Measurements from ENCODE around the gene POLA1. TPM values are rescaled to one million over a fixed set of nuclear protein-coding genes. Genes with fewer than 3 reads are reported as not detected.

The POLA1 gene
- total RNA-seq, 1 donor: 13.8 TPM

DNA sequence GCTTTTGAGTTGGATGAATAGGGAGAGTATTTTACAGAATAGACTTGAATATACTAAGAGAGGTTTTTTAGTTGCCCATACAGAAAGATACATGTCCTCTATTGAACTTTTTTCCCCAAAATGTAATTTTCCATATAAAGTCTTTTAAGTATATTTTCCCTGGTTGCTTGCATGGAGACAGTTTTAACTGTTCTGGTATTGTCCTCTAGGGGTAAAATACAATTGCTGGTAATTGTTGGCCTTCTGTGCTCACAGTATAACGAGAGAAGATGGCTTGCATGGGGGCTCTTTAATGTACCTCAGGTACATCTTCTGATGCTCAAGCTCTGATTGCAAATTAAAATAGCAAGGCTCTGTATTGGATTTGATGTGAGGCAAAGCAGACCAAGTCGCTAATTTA is 186.0 kb downstream of the POLA1 start:
- TF ChIP-seq, protein P1, sequence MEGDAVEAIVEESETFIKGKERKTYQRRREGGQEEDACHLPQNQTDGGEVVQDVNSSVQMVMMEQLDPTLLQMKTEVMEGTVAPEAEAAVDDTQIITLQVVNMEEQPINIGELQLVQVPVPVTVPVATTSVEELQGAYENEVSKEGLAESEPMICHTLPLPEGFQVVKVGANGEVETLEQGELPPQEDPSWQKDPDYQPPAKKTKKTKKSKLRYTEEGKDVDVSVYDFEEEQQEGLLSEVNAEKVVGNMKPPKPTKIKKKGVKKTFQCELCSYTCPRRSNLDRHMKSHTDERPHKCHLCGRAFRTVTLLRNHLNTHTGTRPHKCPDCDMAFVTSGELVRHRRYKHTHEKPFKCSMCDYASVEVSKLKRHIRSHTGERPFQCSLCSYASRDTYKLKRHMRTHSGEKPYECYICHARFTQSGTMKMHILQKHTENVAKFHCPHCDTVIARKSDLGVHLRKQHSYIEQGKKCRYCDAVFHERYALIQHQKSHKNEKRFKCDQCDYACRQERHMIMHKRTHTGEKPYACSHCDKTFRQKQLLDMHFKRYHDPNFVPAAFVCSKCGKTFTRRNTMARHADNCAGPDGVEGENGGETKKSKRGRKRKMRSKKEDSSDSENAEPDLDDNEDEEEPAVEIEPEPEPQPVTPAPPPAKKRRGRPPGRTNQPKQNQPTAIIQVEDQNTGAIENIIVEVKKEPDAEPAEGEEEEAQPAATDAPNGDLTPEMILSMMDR (IDR thresholded peaks at IDR 0.05; ENCODE audit: insufficient read depth, low read depth, low read length): no peak
- H3K4me3 ChIP-seq (ENCODE audit: low read depth, low read length): no peak overlapping the region
- no peak for DNase-seq (ENCODE audit: low read depth)

DNA sequence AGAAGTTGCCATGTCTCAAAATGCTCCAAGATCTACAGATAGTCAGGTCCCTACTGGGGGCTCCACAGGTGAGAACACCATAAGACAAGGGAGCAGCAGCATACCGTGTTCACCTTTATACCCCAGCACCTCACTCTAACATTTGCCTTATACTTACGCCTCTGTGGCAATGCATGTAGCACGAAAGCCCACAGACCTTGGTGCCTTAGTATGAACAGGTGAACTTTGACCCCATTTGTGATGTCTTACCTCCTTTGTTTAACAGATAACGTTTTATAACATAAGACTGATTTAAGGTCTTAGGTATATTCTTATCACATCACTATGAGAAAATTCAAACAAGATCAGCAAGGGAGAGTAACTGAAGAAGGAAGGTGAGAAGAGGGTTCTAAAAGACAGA is 193.2 kb downstream of the POLA1 start:
- TF ChIP-seq, protein P1 (IDR thresholded peaks at IDR 0.05; ENCODE audit: insufficient read depth, low read depth, low read length): no peak
- no peak for DNase-seq (ENCODE audit: low read depth)

DNA sequence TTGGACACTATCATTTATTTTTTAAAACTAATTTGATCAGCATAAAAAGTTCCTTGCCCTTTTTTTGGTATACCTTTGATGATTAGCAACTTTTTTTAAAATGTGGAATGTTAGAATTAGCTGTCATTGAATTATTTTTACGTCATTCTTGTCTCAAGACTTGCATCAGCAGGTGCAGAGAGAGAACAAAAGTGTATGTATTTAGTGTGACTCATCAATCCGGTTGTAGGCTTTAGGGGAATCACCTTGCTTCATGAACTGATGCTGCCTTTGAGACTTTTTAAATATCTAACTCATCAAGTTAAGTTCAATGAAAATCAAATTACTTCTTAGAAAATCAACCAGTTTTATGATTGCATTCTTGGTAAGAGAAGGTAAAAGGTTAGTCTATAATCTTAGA is 197.0 kb downstream of the POLA1 start:
- no peak overlapping the region for H3K4me3 ChIP-seq (ENCODE audit: low read depth, low read length)
- TF ChIP-seq, protein P1 (IDR thresholded peaks at IDR 0.05; ENCODE audit: insufficient read depth, low read depth, low read length): no peak
- no peak for DNase-seq (ENCODE audit: low read depth)

More for the DNA sequence above, 193.2 kb downstream of the POLA1 start:
- no peak overlapping the region for H3K4me3 ChIP-seq (ENCODE audit: low read depth, low read length)

DNA sequence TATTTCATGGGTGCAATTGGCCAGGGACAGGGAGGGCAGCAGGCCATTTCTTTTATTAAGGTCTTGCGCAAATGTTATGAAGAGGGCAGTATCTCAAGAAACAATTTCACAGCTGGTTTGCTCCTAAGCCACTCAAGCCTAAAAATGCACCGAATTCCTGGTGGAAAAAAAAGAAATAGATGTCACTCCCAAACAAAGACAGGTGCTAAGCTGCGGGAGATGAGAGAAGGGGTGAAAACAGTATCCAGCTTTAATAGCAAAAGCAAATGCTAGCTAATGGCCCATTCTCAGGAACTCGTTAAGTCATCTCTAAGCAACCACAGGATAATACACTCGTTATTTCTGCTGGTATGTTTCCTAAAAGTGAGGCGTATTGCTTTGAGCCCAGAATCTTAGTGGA is 205.7 kb downstream of the POLA1 start:
- peak; percentile 13 for DNase-seq (ENCODE audit: low read depth)
- no peak overlapping the region for H3K4me3 ChIP-seq (ENCODE audit: low read depth, low read length)
- TF ChIP-seq, protein P1 (IDR thresholded peaks at IDR 0.05; ENCODE audit: insufficient read depth, low read depth, low read length): no peak

DNA sequence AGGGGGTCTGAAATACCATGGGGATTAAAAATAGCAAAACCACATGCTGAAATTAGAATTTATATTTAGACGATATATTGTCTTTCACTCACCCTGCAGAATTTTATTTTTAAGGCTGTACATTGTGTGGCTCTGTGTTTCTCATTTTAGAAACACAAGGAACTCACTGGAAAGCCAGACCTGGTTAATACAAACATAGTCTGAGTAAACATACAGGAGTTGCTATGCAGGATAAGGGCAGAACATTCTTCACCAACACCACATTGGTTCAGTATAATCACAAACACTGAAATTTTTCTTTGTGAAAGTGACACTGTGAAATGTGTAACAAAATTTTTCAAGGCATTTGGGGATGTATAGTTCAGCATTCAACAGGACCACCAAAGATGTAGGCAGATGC is 206.5 kb downstream of the POLA1 start:
- no peak overlapping the region for H3K4me3 ChIP-seq (ENCODE audit: low read depth, low read length)
- TF ChIP-seq, protein P1 (IDR thresholded peaks at IDR 0.05; ENCODE audit: insufficient read depth, low read depth, low read length): no peak
- no peak for DNase-seq (ENCODE audit: low read depth)

DNA sequence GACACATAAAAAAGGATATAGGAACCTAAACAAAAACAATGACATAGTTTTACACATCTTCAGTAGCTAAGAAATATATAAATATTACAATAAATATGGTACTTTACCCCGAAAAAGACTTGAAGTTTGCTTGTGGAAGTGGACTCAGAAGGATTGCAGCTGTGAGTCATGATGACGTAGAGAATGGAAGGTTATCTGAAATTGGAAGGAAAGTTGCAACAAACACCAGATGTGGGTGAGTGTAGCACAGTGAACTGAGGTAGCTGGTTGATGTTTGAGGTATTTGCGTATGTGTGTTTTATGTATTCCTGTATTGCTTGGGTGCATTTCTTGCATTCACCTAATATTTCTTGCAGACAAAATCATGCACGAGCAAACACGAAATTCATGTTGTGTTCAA is 209.1 kb downstream of the POLA1 start:
- DNase-seq (ENCODE audit: low read depth): peak; percentile 91
- TF ChIP-seq, protein P1 (IDR thresholded peaks at IDR 0.05; ENCODE audit: insufficient read depth, low read depth, low read length): no peak
- no peak overlapping the region for H3K4me3 ChIP-seq (ENCODE audit: low read depth, low read length)

DNA sequence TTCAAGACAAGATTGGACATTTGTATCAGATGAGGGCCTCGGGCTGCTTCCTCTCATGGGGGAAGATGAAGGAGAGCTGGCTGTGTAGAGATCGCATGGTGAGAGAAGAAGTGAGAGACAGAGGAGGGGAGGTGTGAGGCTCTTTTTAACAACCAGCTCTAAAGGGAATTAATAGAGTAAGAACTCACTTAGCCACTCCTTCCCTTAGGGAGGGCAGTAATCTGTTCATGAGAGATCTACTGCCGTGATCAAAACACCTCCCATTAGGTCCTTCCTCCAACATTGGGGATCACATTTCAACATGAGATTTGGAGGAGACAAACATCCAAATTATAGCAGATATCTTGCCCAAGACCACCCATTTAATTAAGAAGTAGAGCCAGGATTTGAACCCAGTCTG is 225.0 kb downstream of the POLA1 start:
- no peak for DNase-seq (ENCODE audit: low read depth)
- TF ChIP-seq, protein P1 (IDR thresholded peaks at IDR 0.05; ENCODE audit: insufficient read depth, low read depth, low read length): no peak
- H3K4me3 ChIP-seq (ENCODE audit: low read depth, low read length): no peak overlapping the region
